ACC112 (cell line): ENCODE measurements around the gene RETREG3.
A peak's percentile ranks its signal among the peaks of the same experiment; 100 is the strongest.

ENCODE experiments used
- H2AFZ ChIP-seq: fragments of 200-600 bp; sonication (generic); one replicate; pipeline ENCODE4 v1.6.0; 2017; ENCODE audit warnings: antibody characterized with exemption, low read length; ENCODE audit not compliant: unreplicated experiment
- H3K27ac ChIP-seq: fragments of 200-600 bp; sonication (generic); 2 replicates; pipeline ENCODE4 v1.5.1; 2014; ENCODE audit warnings: low read depth, mild to moderate bottlenecking, antibody characterized with exemption, low read length, moderate library complexity
- H3K27me3 ChIP-seq: fragments of 200-600 bp; sonication (generic); 2 replicates; pipeline ENCODE4 v1.6.1; 2014; ENCODE audit warnings: mild to moderate bottlenecking, antibody characterized with exemption, low read length, moderate library complexity, mixed read lengths; ENCODE audit not compliant: insufficient read depth
- H3K36me3 ChIP-seq: fragments of 200-600 bp; sonication (generic); 2 replicates; pipeline ENCODE4 v1.6.1; 2016; ENCODE audit warnings: mild to moderate bottlenecking, antibody characterized with exemption, low read length, moderate library complexity, mixed read lengths; ENCODE audit not compliant: insufficient read depth
- H3K4me1 ChIP-seq: fragments of 200-600 bp; sonication (generic); one replicate; pipeline ENCODE4 v1.6.1; 2016; ENCODE audit warnings: low read length, mixed read lengths; ENCODE audit not compliant: insufficient read depth, unreplicated experiment, control insufficient read depth
- H3K4me3 ChIP-seq: fragments of 200-600 bp; sonication (generic); 2 replicates; pipeline ENCODE4 v1.5.1; 2014; ENCODE audit warnings: mild to moderate bottlenecking, low read depth, low read length
- H3K79me2 ChIP-seq: fragments of 200-600 bp; sonication (generic); one replicate; pipeline ENCODE4 v1.6.0; 2016; ENCODE audit warnings: low read length; ENCODE audit not compliant: control insufficient read depth, unreplicated experiment, insufficient read depth

The RETREG3 gene

GRCh38 chr17:42568341-42569111, 40.6 kb downstream of the RETREG3 start:
- Histone ChIP-seq H2AFZ (no peak overlapping the region), H3K27ac (no peak overlapping the region), H3K27me3 (no peaks in the 10 kb centered on the region), H3K4me3 (peak overlapping the region; percentile 34), H3K36me3 (peaks cover 33% of the 10 kb centered on the region), H3K4me1 (peaks cover 21% of the 10 kb centered on the region), H3K79me2 (peaks cover 48% of the 10 kb centered on the region)

DNA sequence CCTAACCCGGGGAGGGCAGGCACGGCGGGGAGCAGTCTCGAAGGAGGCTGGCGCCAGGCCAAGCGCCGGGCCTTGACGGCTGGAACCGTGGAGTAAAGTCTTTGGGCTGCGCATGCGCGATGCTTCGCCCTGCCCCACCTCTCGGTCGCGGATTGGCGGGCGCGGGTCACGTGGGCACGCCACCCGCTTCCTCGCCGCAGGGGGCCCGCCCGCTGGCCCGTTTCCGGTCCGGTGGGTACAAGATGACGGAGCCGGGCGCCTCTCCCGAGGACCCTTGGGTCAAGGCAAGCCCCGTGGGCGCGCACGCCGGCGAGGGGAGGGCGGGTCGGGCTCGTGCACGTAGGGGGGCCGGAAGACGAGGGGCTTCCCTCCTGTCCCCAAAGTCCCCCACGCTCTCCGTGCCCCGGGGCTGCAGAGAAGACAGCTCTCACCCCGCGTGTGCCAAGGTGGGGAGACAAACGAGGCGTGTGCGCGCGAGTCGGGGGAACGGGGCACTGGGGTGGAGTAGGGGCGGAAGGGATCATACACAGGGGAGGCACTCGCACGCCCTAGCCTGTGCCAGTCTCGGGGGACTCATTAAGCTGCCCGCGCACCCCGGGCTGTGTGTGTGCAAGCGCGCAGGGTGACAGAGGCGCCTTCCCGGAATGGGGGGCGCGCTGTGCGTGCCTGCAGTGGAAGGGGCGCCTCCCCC, 42.1 kb downstream of the RETREG3 start, which contains the start of gene MLX:
TSS of gene MLX (plus strand) at position 218 of the 691 bp plus-strand sequence. CDS start at position 243, 25 bp downstream.
- Histone ChIP-seq H3K27ac (peak within 1 kb of the TSS; percentile 43), H3K4me1 (peaks cover 24% of the 10 kb centered on the region)

DNA sequence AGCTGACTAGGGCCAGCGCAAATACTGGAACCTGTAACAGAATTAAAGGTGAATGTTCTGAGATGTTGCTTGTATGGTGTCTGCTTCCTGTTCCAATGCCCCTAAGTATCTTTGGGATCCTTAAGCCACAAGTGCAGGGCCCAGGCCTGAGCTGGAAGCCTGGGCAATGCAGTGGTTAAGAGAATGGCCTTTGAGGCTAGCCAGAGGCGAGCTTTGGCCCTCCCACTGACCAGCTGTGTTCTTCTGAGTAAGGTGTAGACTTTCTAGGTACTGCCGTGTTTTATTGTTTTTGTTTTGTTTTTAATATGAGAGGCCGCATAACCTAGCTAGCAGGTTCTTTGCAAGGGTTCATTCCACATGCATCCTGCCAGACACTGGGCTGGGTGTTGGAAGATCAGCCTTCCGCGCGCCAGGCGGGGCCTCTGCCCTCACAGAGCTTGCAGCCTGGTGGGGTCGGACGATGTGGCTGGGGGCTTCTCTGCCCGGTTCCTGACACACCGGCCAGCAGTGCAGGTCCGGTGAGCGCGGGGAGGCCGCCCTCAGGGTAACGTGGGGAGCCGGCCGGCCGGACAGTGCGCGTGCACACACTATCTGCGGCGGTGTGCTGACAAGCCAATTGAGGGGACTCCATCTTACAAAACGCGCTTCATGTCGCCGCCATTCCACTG, 42.8 kb downstream of the RETREG3 start:
- H3K27me3 ChIP-seq: no peaks in the 10 kb centered on the region
- H3K27ac ChIP-seq: no peak overlapping the region
- H3K4me3 ChIP-seq: peak overlapping the region; percentile 98
- H2AFZ ChIP-seq: no peak overlapping the region
- H3K4me1 ChIP-seq: peaks cover 24% of the 10 kb centered on the region
- H3K79me2 ChIP-seq: peaks cover 55% of the 10 kb centered on the region
- H3K36me3 ChIP-seq: peaks cover 16% of the 10 kb centered on the region

More for the DNA sequence above, 42.1 kb downstream of the RETREG3 start, which contains the start of gene MLX:
- Histone ChIP-seq H3K27me3 (no peaks in the 10 kb centered on the region), H3K79me2 (peaks cover 52% of the 10 kb centered on the region), H3K36me3 (peaks cover 21% of the 10 kb centered on the region), H2AFZ (no peak within 1 kb of the TSS), H3K4me3 (peak within 1 kb of the TSS; percentile 98)

GRCh38 chr17:42565523-42566214, 43.5 kb downstream of the RETREG3 start:
- peaks cover 15% of the 10 kb centered on the region for H3K36me3 ChIP-seq
- H3K27ac ChIP-seq: no peak overlapping the region
- H3K4me3 ChIP-seq: no peak overlapping the region
- H3K79me2 ChIP-seq: peaks cover 57% of the 10 kb centered on the region
- peaks cover 24% of the 10 kb centered on the region for H3K4me1 ChIP-seq
- H2AFZ ChIP-seq: no peak overlapping the region
- H3K27me3 ChIP-seq: no peaks in the 10 kb centered on the region

GRCh38 chr17:42564815-42565522, 44.2 kb downstream of the RETREG3 start:
- H3K27ac ChIP-seq: no peak overlapping the region
- peaks cover 23% of the 10 kb centered on the region for H3K4me1 ChIP-seq
- no peaks in the 10 kb centered on the region for H3K27me3 ChIP-seq
- H3K79me2 ChIP-seq: peaks cover 60% of the 10 kb centered on the region
- no peak overlapping the region for H3K4me3 ChIP-seq
- H3K36me3 ChIP-seq: peaks cover 11% of the 10 kb centered on the region
- H2AFZ ChIP-seq: no peak overlapping the region

GRCh38 chr17:42563950-42564349, 45.2 kb downstream of the RETREG3 start:
- H3K79me2 ChIP-seq: peaks cover 56% of the 10 kb centered on the region

GRCh38 chr17:42563543-42563942, 45.6 kb downstream of the RETREG3 start:
- Histone ChIP-seq H3K4me1 (peaks cover 17% of the 10 kb centered on the region), H2AFZ (no peak overlapping the region), H3K4me3 (peak overlapping the region; percentile 86), H3K36me3 (no peaks in the 10 kb centered on the region; the same call in 1 of the 2 replicates), H3K27me3 (no peaks in the 10 kb centered on the region), H3K79me2 (peaks cover 52% of the 10 kb centered on the region), H3K27ac (no peak overlapping the region)

More at GRCh38 chr17:42563950-42564349, 45.2 kb downstream of the RETREG3 start:
- Histone ChIP-seq H3K4me1 (peaks cover 17% of the 10 kb centered on the region), H3K36me3 (peaks cover 1% of the 10 kb centered on the region; the same call in 1 of the 2 replicates), H3K27me3 (no peaks in the 10 kb centered on the region), H3K4me3 (peak overlapping the region; percentile 86; the same call in 1 of the 2 replicates), H2AFZ (no peak overlapping the region), H3K27ac (no peak overlapping the region)

DNA sequence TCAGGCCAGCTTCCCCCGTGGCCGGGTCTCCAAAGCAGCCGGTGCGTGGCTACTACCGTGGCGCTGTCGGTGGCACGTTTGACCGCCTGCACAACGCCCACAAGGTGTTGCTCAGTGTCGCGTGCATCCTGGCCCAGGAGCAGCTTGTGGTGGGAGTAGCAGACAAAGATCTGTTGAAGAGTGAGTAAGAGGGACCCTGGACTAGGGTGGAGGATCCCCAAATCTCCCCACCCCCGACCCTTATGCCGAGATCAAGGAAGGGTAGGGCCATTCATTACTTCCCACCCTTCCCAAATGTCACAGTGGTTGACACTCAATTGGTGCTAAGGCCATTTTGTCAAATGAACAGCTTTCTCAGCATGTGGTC, 46.0 kb downstream of the RETREG3 start:
- H2AFZ ChIP-seq: no peak overlapping the region
- no peaks in the 10 kb centered on the region; the same call in 1 of the 2 replicates for H3K36me3 ChIP-seq
- H3K27me3 ChIP-seq: no peaks in the 10 kb centered on the region
- peak overlapping the region; percentile 86 for H3K4me3 ChIP-seq
- peaks cover 17% of the 10 kb centered on the region for H3K4me1 ChIP-seq
- peaks cover 48% of the 10 kb centered on the region for H3K79me2 ChIP-seq
- H3K27ac ChIP-seq: peak overlapping the region; percentile 72

GRCh38 chr17:42562388-42563142, 46.6 kb downstream of the RETREG3 start:
- H3K36me3 ChIP-seq: no peaks in the 10 kb centered on the region; the same call in 1 of the 2 replicates
- H3K27me3 ChIP-seq: no peaks in the 10 kb centered on the region
- H3K4me3 ChIP-seq: peak overlapping the region; percentile 86
- H3K27ac ChIP-seq: peak overlapping the region; percentile 72
- H2AFZ ChIP-seq: peak overlapping the region; percentile 99
- H3K79me2 ChIP-seq: peaks cover 44% of the 10 kb centered on the region
- H3K4me1 ChIP-seq: peaks cover 17% of the 10 kb centered on the region
